NCI-H748 (cell line): ENCODE measurements around the gene ZMIZ1.
"Not testable (repeated sequence)": the region's sequence is repeated elsewhere in the genome, so short reads cannot be mapped to it uniquely, and the experiment has no call there.

Experiments
- DNase-seq: peaks from one replicate; lab custom pipeline; 2025; ENCODE audit not compliant: unreplicated experiment; lab: John Stamatoyannopoulos, UW

The ZMIZ1 gene

DNA sequence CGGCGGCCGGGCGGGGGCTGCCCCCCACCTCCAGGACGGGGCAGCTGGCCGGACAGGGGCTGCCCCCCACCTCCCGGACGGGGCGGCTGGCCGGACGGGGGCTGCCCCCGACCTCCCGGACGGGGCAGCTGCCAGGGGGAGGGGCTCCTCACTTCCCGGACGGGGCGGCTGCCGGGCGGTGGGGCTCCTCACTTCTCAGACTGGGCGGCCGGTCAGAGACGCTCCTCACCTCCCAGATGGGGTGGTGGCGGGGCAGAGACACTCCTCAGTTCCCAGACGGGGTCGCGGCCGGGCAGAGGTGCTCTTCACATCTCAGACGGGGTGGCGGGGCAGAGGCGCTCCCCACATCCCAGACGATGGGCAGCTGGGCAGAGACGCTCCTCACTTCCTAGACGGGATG, 210.3 kb downstream of the ZMIZ1 start:
- DNase-seq: not testable (repeated sequence)

DNA sequence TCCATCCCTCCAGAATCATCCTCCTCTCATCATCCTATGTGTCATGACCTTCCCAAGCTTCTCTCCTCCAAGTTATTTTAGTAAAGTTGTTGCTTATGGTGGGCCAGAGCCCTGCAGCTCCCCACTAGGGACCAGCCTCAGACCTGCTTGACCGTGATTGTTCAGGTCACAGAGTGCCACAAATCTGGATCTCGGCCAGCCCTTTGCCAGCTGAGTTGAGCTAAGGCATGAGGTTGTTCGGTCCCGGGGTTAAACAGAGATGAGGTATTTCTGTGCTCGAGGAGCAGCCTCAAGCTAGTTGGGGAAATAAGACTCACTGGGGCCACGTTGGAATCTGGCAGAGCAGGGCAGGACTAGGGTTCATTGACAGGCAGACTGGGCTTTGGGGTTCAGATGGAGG, 212.2 kb downstream of the ZMIZ1 start:
- DNase-seq: no peak

- no peak for DNase-seq
Measured at GRCh38 chr10:79282388-79282787, 213.6 kb downstream of the ZMIZ1 start.

GRCh38 chr10:79283616-79284015, 214.8 kb downstream of the ZMIZ1 start:
- DNase-seq: no peak

DNA sequence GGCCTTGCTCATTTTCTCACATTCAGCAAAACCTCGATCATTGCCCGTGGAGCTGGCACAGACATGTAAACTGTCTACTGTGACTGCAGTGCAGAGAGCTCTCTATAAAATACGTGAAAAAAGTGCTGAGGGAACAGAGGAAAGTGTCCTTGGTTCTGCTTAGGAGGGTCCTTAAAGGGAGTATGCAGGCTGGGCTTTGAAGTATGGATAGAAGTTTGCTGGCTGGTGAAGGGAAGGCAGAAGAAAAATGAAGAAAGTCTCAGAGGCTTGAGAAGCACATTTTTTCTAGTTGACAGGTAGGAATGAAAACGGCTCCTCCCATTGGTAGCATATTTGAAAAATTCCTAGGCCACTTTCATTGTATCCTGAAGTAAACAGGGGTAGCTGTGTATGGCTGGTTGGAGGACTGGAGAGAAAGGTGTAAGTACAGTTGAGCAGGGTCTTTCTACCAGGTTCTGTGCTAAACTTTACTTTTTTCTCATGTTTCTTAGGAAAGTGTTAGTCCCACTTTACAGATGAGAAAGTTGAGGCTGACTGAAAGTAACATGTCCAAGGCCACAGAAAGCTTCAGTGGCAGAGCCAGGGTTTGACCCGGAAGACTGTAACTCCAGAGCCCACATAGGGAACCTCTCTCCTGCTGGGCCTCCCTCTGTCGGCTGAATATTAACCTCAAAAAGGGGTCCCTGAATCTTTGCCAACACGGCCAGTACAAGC, 215.5 kb downstream of the ZMIZ1 start:
- DNase-seq: no peak

DNA sequence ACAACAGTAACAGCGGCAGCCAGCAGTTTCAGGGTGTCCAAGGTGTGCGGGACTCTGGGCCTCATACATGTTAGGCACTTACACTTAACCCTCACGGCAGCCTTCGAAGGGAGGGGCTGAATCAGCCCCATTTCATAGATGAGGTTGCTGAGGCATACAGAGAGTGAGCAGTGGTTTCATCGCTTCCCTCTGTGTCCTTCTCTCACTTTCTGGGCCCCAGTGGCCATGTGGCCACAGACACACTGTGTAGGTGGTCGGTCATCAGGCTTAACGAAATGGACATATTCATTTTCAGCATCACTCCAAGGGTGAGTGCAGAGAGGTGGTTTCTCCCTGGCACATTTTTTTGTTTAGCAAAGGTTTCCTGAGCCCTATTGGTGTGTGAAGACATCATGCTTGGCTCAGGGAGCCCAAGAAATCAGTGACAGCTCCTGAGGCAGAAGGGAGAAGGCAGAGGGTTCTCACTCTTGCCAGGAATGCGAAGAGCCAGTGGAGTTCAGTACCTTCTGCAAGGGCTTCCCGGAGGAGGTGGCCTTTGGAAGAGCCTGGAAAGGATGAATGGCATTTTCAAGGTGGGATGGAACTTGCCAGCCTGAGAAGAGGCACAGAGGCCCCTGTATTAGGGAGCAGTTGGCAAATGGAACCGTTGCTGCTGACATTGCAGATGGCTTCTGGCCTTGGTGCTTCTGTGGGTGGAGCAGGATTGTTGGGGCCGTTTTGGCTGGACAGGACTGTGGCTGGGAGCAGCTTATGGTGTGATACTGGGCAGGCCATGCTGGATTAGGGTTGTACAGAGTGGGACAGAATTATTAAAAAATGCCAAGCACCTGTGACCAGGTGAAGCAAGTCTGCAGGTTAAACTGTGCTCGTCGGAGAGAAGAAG, 216.8 kb downstream of the ZMIZ1 start:
- DNase-seq: no peak

GRCh38 chr10:79286318-79286951, 217.7 kb downstream of the ZMIZ1 start:
- no peak for DNase-seq

- no peak for DNase-seq
Measured at GRCh38 chr10:79287973-79288723, 219.4 kb downstream of the ZMIZ1 start.

- DNase-seq: no peak
Measured at GRCh38 chr10:79289801-79290200, 221.0 kb downstream of the ZMIZ1 start.

DNA sequence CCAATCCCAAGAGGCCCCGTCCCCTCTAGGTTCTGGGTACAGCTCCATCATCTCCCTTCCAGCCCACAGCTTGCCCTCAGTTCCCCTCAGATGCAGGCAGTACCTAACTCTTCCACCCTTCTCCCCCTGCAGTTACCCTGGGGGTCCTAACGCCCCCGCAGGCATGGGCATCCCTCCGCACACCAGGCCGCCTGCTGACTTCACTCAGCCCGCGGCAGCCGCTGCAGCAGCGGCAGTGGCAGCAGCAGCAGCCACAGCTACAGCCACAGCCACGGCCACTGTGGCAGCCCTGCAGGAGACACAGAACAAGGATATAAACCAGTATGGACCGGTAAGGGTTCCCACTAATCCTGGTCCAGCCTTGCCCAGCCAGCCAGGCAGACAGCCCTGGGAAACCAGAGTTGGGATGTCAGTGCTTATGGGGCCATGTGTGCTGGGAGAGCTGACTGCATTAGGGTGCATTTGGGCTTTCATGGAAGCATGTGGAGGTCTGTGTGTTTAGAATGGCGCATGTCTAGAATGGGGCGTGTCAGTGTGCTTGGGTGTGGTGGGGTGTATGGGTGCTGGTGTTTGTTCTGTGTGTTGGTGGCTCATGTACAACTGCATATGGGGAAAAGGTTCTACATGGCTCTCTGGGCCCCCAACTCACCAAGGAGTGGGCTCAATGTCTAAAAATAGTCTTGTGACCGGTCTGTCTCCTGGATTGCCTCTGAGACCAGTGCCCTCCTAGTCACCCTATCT, 223.4 kb downstream of the ZMIZ1 start:
- no peak for DNase-seq

- no peak for DNase-seq
Measured at GRCh38 chr10:79292891-79293746, 224.4 kb downstream of the ZMIZ1 start.

GRCh38 chr10:79293841-79294581, 225.2 kb downstream of the ZMIZ1 start:
- no peak for DNase-seq

DNA sequence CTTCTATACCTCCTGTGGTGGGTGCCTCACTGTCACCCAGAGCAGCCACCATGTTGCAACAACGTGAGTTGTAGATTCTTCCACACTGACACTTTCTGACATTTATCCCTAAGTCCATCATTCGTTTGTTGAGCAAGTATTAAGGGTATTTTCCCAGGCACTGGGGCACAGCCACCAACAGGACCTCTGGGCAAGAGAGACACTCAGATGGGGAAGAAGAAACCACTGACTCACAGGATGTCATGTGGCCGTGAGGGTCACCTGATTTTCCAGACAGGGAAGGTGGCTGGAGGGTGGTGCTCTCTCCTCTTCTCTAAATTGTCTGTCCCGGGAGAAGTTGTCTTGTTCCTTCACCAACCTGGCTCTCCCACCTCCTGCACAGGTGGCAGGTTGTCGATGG, 226.8 kb downstream of the ZMIZ1 start:
- no peak for DNase-seq

GRCh38 chr10:79296431-79296830, 227.7 kb downstream of the ZMIZ1 start:
- no peak for DNase-seq

DNA sequence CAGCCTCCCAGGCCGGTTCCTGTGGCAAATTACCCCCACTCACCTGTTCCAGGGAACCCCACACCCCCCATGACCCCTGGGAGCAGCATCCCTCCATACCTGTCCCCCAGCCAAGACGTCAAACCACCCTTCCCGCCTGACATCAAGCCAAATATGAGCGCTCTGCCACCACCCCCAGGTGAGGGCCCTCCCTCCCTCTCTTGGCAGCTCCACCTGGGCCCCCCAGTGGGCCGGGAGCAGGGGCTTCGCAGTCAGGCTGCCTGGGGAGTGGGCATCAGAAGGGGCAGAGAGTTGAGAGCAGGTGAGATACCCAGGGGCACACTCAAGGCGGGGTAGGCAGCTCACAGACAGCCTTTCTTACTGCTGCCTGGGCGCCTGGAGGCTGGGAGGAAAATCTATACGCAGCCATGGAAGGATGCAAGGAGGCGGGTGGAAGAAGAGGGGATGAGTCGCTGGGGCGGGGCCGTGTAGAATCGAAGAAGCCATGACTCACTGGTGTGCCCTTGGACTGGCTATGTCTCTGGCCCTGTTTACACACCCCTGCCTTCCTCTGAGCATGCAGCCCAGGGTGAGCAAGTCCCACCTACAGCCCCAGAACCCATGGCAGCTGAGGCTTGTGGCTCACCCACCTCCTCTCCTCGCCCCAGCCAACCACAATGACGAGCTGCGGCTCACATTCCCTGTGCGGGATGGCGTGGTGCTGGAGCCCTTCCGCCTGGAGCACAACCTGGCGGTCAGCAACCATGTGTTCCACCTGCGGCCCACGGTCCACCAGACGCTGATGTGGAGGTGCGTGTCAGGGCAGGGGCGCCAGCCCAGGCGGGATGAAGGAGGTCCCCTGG, 229.9 kb downstream of the ZMIZ1 start:
- peak; percentile 1 for DNase-seq

DNA sequence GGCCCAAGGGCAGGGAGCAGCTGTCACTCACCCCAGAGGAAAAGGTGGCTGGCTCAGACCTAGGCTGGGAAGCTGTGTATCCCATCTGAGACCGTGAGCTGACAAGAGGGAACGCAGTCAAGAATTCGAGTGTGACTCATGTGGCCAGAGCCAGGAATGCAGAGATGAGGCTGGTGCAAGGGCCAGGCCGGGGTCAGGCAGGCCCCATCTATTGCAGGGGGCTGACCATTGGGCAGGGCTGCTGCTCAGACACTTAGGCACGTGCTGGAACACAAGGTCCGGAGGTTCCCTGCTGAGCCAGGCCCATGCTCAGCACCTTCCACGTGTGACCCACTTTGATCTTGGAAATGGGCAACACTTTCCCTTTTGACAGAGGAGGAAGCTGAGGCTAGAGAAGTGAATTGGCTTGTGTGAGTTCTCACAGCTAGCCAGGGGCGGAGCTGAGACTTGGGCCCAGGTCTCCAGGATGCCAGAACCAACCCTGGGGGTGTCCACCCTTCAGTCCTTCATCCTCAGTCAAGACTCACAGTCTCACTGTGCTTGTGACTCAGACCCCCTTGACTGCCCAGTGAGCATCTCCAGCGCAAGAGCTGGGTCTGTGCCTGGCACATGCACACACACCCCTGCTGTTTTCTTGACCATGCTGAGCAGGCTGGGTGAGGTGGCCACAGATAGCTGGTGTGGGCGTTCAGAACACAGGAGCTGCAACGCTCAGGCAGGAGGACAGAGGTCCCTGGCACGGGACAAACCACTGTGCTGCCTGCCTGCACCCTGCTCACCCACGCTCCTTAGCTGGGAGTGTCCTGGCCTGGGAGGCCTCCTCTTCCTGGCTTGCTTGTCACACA, 230.9 kb downstream of the ZMIZ1 start:
- no peak for DNase-seq

DNA sequence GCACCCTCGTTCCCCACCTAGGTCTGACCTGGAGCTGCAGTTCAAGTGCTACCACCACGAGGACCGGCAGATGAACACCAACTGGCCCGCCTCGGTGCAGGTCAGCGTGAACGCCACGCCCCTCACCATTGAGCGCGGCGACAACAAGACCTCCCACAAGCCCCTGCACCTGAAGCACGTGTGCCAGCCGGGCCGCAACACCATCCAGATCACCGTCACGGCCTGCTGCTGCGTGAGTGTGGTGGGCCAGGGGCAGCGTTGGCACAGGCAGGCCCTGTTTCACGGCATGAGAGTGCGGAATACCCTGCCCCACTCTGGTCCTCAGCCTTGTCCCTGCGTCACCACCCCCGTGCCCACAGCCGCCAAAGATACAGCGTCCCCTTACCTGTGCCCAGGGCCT, 231.9 kb downstream of the ZMIZ1 start:
- DNase-seq: no peak
